Sigmoid colon (tissue), 7 donors: ENCODE results near the gene CPN1. TPM values are rescaled to one million over a fixed set of nuclear protein-coding genes. Genes with fewer than 3 reads are reported as not detected.

Source experiments
- DNase-seq: peaks from one replicate; pipeline ENCODE4 v3.0.0-alpha.2; 2019
- H3K27ac ChIP-seq, 4 donors: fragments of 200-600 bp; sonication (generic); one replicate each; pipeline ENCODE4 v1.5.1; 2016 to 2019; ENCODE audit warnings: mild to moderate bottlenecking in 1 of 4
- H3K27me3 ChIP-seq, 3 donors: fragments of 200-600 bp; sonication (generic); one replicate each; pipeline ENCODE4 v1.5.1; 2019; ENCODE audit warnings: mild to moderate bottlenecking in 1 of 3
- H3K36me3 ChIP-seq, 4 donors: fragments of 200-600 bp; sonication (generic); one replicate each; pipeline ENCODE4 v1.5.1; 2016 to 2019
- H3K4me1 ChIP-seq, 4 donors: fragments of 200-600 bp; sonication (generic); one replicate each; pipeline ENCODE4 v1.5.1; 2017 to 2019
- H3K4me3 ChIP-seq, 4 donors: fragments of 200-600 bp; sonication (generic); one replicate each; pipeline ENCODE4 v1.5.1; 2017 to 2019; ENCODE audit warnings: mild to moderate bottlenecking in 2 of 4, moderate library complexity in 1 of 4
- H3K9me3 ChIP-seq, 4 donors: fragments of 200-600 bp in 3 of 4; sonication (generic) in 3 of 4; one replicate each; pipeline versions ENCODE4 v1.5.1 to v1.6.1; 2013 to 2019
- CTCF ChIP-seq, 4 experiments: fragments of 450-650 bp in 3 of 4; fragments of 200-600 bp in 1 of 4; IDR thresholded peaks; one replicate each; pipeline ENCODE4 v1.5.1; 2016 to 2019; ENCODE audit warnings: antibody characterized with exemption in 4 of 4, mild to moderate bottlenecking in 3 of 4, moderate library complexity in 2 of 4
- EP300 ChIP-seq, 4 donors: sonication (generic); formaldehyde crosslinking; IDR thresholded peaks; one replicate each; pipeline ENCODE4 v1.6.1; 2017; ENCODE audit warnings: antibody characterized with exemption in 4 of 4
- POLR2A ChIP-seq, 2 donors: fragments of 450-650 bp; IDR thresholded peaks; one replicate each; pipeline ENCODE4 v1.6.1; 2016; ENCODE audit warnings: antibody characterized with exemption in 2 of 2, mild to moderate bottlenecking in 2 of 2, moderate library complexity in 2 of 2
- POLR2AphosphoS5 ChIP-seq, 4 donors: sonication (generic); formaldehyde crosslinking; IDR thresholded peaks; one replicate each; pipeline ENCODE4 v1.6.1; 2017; ENCODE audit warnings: antibody characterized with exemption in 4 of 4
- WGBS, 2 donors: extraction: QIAGEN DNeasy Blood & Tissue Kit; methylation state at CpG; one replicate each; pipeline ENCODE4 v1.1.7; 2013; 5-methylcytosine and 5-hydroxymethylcytosine counted together
- intact Hi-C: fragments of 100-400 bp; cut with DNase I; formaldehyde crosslinking; loops from one replicate; pipeline ENCODE4 v1.15.1; 2023
- polyA plus RNA-seq, 3 donors: library from polyadenylated mRNA; stranded (reverse); fragments of 200-250 nt; gene quantifications; one replicate each; pipeline ENCODE4 v1.2.3, GENCODE V29; 2013
- total RNA-seq, 4 donors: library from RNA; depleted of rRNA; stranded (reverse); fragments of >200 nt; gene quantifications; one replicate each; pipeline ENCODE4 v1.1.0, GENCODE V29; 2016
- donor health status: healthy with polysubstance abuse.
- donor health status: Bipolar disorder and iron deficiency.
- donor health status: healthy.

CPN1 gene
- total and polyA plus RNA-seq, 7 donors: 0.60 TPM; not detected in 6

DNA sequence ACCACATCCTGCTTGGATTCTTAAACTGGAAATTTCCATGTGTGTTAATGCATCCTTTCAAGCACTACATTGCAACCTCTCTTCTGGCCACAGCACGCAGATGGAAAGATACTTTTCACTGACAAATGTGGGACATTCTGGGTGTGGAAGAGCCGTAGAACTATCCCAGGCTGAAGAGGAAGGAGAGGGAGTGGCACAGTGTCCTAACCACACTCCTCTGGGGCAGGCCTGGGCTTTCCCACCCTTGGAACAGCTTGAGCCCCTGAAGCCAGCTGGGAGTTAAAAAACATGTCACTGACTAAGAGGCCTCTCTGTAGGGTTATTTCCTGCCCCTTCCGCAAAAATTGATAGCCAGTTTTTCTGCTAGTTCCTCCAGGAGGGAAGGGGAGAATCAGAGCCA, 37.9 kb downstream of the CPN1 start:
- DNase-seq: peak; percentile 77
- WGBS, 2 donors: 43 to 46% methylated on average over 3 of the region's 3 CpGs
- Histone ChIP-seq H3K9me3 (no peaks in the 10 kb centered on the region), H3K27me3 (no peaks in the 10 kb centered on the region), H3K36me3 (no peaks in the 10 kb centered on the region), H3K27ac (peak overlapping the region; percentile 38 to 61 (median 48)), H3K4me3 (no peak overlapping the region), H3K4me1 (peaks cover 0 to 9% (median 2%) of the 10 kb centered on the region in 4 donors)
- TF ChIP-seq EP300 (IDR thresholded peaks at IDR 0.05) (no peak), POLR2A (IDR thresholded peaks at IDR 0.05) (no peak), POLR2AphosphoS5 (IDR thresholded peaks at IDR 0.05) (no peak), CTCF (IDR thresholded peaks at IDR 0.05) (no peak)
- intact Hi-C loops: loop anchor here (2.0 kb wide), 1 partner anchor 33 kb away; no protein-coding TSS in a partner anchor

DNA sequence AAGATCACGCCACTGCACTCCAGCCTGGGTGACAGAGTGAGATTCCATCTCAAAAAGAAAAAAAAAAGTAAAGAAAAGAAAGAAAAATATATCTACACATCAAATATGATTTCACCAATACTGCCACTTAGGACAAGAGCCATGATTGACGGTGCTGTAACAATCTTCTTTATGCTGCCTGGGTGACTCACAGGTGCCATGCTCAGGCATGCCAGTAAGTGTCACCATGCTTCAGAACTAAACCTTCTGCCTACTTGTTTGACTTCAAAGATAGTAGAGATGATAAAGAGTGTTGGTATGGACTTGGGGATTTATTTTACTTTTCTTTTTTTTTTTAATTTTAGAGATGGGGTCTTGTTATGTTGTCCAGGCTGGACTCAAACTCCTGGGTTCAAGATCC, 38.3 kb downstream of the CPN1 start:
- no peak for TF ChIP-seq POLR2A (IDR thresholded peaks at IDR 0.05)
- no peak for TF ChIP-seq CTCF (IDR thresholded peaks at IDR 0.05)
- no peak for TF ChIP-seq POLR2AphosphoS5 (IDR thresholded peaks at IDR 0.05)
- no peak for TF ChIP-seq EP300 (IDR thresholded peaks at IDR 0.05)
- no peaks in the 10 kb centered on the region for H3K27me3 ChIP-seq
- intact Hi-C loops: no loop called here
- no peaks in the 10 kb centered on the region for H3K36me3 ChIP-seq
- H3K9me3 ChIP-seq: no peaks in the 10 kb centered on the region
- 66 to 81% methylated on average over 2 of the region's 2 CpGs for WGBS, 2 donors
- peaks cover 0 to 9% (median 2%) of the 10 kb centered on the region in 4 donors for H3K4me1 ChIP-seq
- no peak overlapping the region for H3K4me3 ChIP-seq
- H3K27ac ChIP-seq: peak overlapping the region; percentile 38 to 61 (median 48)
- DNase-seq: no peak

DNA sequence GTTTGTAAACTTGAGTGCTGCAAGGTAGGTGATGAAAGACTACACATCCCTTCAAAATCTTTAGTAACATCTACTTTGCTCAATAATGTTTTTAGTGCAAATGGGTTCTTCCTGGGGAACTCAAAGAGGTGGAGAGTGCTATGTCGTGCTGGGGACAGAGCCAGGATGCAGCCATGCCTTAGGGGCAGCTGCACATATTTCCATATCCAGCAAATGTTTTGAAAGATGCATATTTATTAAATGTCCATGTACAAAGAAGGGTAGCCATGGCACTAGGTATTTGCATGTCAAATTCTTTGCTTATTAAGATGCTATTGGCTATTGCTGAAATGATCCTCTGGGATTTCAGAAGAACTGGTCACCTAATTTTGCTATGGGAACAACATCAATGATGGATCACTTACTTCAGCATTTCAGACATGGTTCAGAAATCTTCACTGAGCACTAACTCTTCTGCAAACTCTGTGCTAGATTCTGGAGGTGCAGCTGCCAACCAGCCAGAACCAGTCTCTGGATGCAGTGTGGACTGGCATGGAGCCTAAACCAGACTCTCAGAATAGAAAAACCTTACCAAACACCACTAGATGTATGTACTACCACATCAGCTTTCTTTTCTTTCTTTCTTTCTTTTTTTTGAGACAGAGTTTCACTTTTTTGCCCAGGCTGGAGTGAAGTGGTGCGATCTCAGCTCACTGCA, 40.2 kb downstream of the CPN1 start:
- no peak overlapping the region for H3K4me3 ChIP-seq
- 85 to 88% methylated on average over 2 of the region's 2 CpGs for WGBS, 2 donors
- H3K36me3 ChIP-seq: no peaks in the 10 kb centered on the region
- TF ChIP-seq POLR2AphosphoS5 (IDR thresholded peaks at IDR 0.05) (no peak), EP300 (IDR thresholded peaks at IDR 0.05) (no peak), CTCF (IDR thresholded peaks at IDR 0.05) (no peak), POLR2A (IDR thresholded peaks at IDR 0.05) (no peak)
- no peaks in the 10 kb centered on the region for H3K27me3 ChIP-seq
- no peak for DNase-seq
- H3K4me1 ChIP-seq: peaks cover 0 to 9% (median 2%) of the 10 kb centered on the region in 4 donors
- intact Hi-C loops: no loop called here
- no peaks in the 10 kb centered on the region for H3K9me3 ChIP-seq
- no peak overlapping the region for H3K27ac ChIP-seq

- TF ChIP-seq EP300 (IDR thresholded peaks at IDR 0.05): no peak
- TF ChIP-seq POLR2A (IDR thresholded peaks at IDR 0.05): no peak
- TF ChIP-seq POLR2AphosphoS5 (IDR thresholded peaks at IDR 0.05): no peak
- no peak for TF ChIP-seq CTCF (IDR thresholded peaks at IDR 0.05)
- no peak overlapping the region for H3K27ac ChIP-seq
- intact Hi-C loops: no loop called here
- no peaks in the 10 kb centered on the region for H3K36me3 ChIP-seq
- H3K27me3 ChIP-seq: no peaks in the 10 kb centered on the region
- 6 to 37% methylated on average over 1 of the region's 1 CpG for WGBS, 2 donors
- no peak overlapping the region for H3K4me3 ChIP-seq
- H3K9me3 ChIP-seq: no peaks in the 10 kb centered on the region
- no peak for DNase-seq
- no peaks in the 10 kb centered on the region for H3K4me1 ChIP-seq
Measured at GRCh38 chr10:100038561-100039071, 43.1 kb downstream of the CPN1 start.
